CD4-positive, alpha-beta T cell treated with Interleukin-15 for 4 hours (primary cell): ENCODE results near the gene RGS7.
"Not testable (repeated sequence)": the region's sequence is repeated elsewhere in the genome, so short reads cannot be mapped to it uniquely, and the experiment has no call there.

ENCODE experiments used
- DNase-seq: peaks from one replicate; pipeline ENCODE4 v3.0.0-alpha.2; 2020; ENCODE audit warnings: low spot score

The RGS7 gene

GRCh38 chr1:241331328-241332036, 25.5 kb downstream of the RGS7 start:
- DNase-seq: no peak

GRCh38 chr1:241330619-241331327, 26.2 kb downstream of the RGS7 start:
- DNase-seq: no peak

DNA sequence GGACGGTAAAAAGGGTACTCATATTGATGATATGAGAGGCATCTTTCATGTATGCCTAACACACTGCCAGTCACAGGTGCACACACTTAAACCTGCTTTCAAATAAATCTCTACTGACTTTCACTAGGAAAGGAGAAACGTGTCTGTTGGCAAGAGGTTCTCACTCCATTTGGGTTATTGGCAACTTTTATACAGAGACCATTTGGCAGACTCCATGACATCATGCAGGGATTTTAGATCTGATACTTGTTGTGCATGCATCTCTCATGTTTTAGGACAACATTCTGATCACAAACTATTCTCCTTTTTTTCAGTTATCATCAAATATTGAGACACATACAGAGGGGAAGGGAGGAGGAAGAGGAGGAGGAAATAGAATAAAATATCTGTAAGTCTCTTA, 31.5 kb downstream of the RGS7 start:
- no peak for DNase-seq

GRCh38 chr1:241323514-241324195, 33.4 kb downstream of the RGS7 start:
- no peak for DNase-seq

DNA sequence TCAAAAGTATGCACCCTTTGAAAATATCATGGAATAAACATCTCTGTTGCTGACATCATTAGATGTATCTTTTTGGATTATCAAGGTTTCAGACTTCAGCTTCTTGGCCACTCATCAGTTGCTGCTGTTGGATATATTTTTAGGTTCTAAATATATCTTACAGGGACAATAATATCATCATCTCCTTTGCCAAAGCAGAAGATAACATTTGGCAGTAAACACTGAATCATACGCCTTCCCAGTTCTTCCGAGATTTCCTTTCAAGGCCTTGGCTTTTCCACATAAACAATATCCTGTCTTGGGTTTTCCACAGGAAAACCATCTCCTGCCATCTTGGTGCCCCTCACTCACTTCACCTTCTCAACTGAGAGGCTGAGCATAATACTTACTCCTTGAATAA, 39.3 kb downstream of the RGS7 start:
- DNase-seq: no peak

GRCh38 chr1:241316372-241316771, 40.6 kb downstream of the RGS7 start:
- no peak for DNase-seq

GRCh38 chr1:241311056-241311746, 45.8 kb downstream of the RGS7 start:
- DNase-seq: no peak

DNA sequence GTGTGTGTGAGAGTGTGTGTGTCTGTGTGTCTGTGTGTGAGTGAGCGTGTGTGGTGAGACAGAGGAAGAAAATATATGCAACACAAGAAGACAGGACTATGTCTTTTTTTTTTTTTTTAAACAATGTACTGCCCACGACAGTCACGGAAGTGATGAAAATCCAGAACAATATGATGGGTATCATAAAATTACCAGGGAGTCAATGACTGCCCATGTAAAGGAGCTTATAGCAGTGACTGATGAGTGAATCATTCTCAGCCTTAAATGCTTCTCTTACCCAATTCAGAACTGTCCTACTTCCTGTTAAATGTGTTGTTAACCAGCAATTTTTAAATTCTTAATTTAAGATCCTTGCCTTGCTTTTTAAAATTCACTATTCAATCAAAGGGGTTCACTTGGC, 46.6 kb downstream of the RGS7 start:
- DNase-seq: no peak

GRCh38 chr1:241309651-241310050, 47.4 kb downstream of the RGS7 start:
- no peak for DNase-seq

- DNase-seq: no peak
Measured at GRCh38 chr1:241308471-241308870, 48.5 kb downstream of the RGS7 start.

GRCh38 chr1:241308011-241308410, 49.0 kb downstream of the RGS7 start:
- no peak for DNase-seq

DNA sequence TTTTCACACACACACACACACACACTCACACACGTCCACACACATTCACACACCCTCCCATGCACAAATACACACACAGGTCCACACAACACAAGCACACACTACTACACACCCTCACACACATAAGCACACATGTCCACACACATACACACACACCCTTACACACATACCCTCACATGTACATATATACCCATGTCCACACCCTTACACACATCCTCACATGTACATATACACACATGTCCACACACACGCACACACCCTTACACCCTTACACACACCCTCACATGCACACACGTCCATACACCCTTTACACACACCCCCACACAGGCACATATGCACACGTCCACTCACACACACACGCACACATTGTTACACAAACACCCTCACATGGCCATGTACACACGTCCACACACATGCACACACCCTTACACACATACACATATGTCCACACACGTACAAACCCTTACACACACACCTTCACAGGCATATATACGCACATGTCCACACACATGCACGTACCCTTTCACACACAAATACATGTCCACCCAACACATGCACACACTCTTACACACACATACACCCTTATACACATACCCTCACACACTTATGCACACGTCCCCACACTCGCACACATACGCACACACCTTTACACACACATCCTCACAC, 50.7 kb downstream of the RGS7 start:
- no peak for DNase-seq

DNA sequence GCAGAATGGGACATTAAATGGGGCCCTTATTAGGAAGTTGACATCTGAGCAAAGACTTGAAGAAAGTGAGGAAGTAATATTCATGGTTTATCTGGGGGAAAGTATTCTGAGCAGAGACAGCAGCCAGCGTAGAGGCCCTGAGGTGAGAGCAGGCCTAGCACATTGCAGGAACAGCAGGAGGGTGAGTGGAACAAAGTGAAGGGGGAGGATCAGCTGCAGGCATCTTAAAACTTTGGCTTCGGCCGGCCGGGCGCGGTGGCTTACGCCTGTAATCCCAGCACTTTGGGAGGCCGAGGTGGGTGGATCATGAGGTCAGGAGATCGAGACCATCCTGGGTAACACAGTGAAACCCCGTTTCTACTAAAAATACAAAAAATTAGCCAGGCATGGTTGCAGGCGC, 55.0 kb downstream of the RGS7 start:
- not testable (repeated sequence) for DNase-seq

GRCh38 chr1:241299347-241299746, 57.7 kb downstream of the RGS7 start:
- no peak for DNase-seq

DNA sequence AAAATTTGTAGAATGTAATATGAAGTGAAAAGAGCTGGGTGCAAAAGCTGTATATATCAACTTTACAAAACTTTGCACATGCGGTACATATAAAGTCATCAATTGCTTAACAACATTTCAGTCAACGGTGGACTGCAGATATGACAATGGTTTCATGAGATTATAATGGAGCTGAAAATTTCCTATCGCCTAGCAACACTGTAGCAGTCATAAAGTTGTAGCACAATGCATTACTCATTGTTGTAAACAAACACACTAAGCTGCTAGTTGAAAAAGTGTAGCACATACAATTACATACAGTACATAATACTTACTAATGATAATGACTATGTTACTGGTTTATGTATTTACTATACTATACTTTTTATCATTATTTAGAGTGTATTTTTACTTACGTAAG, 64.0 kb downstream of the RGS7 start:
- DNase-seq: no peak

DNA sequence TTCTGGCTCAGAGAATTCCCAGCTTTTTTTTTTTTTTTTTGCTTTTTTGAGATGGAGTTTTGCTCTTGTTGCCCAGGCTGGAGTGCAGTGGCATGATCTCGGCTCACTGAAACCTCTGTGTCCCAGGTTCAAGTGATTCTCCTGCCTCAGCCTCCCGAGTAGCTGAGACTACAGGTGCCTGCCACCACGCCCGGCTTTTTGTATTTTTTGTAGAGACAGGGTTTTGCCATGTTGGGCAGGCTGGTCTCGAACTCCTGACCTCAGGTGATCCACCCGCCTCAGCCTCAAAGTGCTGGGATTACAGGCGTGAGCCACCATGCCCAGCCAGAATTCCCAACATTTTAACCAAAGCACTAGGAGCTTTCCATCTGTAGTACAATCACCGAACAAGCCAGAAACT, 65.5 kb downstream of the RGS7 start:
- DNase-seq: not testable (repeated sequence)

- no peak for DNase-seq
Measured at GRCh38 chr1:241286486-241286885, 70.5 kb downstream of the RGS7 start.

DNA sequence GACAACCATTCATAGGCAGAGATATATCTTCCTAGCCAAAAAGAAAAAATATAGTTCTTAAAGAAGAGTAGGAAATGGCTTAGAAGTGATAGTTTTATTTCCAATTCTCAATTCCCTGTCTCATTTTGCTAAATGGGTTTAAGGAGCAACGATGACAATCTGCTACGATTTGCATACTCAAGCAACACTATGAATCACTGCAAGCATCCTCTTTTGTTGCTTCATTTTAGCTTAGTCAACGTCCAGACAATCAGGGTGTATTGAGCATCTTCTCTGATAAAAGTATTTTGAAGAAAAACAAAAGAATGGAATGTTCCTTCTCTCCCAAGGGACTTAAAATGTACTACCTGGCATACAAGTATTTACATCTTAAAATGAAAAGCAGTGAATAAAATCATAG, 80.6 kb downstream of the RGS7 start:
- DNase-seq: no peak

DNA sequence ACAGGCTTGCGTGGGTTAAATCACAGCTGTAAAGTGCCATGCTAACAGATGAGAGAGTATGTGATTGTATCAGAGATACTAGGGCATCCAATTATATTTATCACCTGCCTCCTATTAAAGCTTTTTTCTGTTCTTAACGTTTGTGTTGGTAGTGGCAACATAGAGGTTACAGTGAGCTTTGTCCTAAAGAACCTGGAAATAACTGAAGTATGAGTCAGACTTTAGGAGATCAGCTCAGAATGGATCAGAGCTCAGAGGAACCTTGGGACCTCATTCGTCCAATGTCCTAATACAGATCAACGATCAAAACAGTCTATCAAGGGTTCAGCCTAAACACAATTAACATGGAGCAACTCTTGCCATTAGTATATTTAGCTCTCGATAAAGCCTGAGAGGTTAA, 81.0 kb downstream of the RGS7 start:
- no peak for DNase-seq

DNA sequence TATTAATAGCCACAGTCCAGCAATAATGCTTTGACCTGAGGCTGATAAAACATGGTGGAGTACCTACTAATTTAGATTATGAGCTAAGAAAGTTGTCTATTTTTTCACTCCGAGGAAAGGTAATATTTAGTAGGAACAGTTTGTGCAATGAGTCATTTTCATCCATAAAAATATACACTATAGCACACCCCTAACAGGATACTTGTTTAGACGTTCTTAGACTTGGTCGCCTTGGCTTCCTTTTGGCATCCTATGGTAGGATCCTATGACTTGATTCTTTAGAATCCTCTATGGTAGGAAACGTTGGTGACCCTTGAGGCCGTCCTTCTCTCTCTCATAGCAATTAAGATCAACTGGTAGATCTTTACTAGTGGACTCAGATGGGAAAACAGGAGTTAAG, 81.8 kb downstream of the RGS7 start:
- no peak for DNase-seq

GRCh38 chr1:241274693-241275092, 82.3 kb downstream of the RGS7 start:
- DNase-seq: no peak

- no peak for DNase-seq
Measured at GRCh38 chr1:241272828-241273227, 84.2 kb downstream of the RGS7 start.
